Stimulated activated CD8-positive, alpha-beta memory T cell treated with anti-CD3 and anti-CD28 coated beads, Interleukin-15, amount 100 ng/mL, for 24 hours (primary cell): ENCODE measurements around the gene TMCC1.
"Not testable (repeated sequence)": the region's sequence is repeated elsewhere in the genome, so short reads cannot be mapped to it uniquely, and the experiment has no call there.

Experiments used
- DNase-seq: peaks from one replicate; pipeline ENCODE4 v3.0.0-alpha.2; 2020; ENCODE audit warnings: low read depth

The TMCC1 gene

GRCh38 chr3:129622933-129623332, 270.6 kb downstream of the TMCC1 start:
- DNase-seq, result no peak

DNA sequence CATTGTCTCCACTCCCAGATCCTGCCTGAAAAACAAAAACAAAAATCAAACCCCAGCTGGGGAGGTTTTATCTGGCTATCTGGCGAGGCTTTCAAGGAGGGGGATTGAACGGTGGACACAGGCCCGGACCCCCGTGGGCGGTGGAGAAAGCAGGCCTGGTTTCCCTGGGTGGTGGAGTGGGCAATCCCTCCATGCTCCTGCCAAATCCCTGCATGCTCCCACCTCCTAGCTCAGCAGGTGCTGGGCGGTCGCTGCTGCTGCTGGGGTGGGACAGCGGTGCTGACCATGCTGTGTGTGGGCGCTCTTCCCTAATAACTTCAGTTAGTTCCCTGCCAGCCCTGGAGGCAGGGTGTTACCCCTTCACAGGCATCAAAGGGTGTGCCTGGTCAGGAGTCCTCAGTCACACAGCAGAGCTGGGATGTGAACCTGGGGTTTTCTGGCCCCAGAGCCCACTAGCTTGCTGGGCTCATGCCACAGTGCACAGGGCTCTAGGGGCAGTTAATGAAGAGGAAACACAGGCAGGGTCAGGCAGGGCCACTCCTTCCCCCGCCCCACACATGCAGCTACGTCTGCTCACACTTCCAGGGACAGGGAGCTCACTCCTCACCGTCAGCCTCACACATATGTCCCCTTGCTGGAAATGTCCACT, 271.2 kb downstream of the TMCC1 start:
- DNase-seq, result no peak

DNA sequence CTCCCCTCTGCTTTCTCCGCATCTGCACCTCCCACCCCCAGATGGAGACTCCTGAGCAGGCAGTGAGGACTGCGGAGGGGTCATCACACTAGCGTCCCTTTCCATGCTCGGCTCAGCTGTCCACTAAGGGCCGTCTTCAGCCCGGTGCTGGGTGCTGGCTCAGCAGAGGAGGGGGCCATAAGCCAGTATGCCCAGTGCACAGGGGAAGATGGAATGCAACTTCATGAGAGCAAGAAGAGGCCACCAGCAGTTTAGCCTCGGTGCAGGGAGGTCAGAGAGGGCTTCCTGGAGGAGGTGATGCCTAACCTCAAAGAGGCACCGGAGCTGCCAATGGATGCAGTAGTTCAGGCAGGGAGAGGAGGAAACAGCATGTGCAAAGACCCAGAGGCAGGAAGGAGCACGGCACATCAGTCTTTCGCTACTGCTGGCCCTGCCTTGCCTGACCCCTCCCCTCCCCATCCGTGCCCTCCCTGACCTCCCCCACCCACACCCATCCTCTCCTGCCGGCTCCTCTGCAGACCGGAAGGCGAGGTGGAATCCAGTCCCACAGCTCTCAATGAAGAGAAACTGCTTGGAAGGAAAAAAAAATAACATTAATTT, 271.8 kb downstream of the TMCC1 start:
- DNase-seq, result no peak

DNA sequence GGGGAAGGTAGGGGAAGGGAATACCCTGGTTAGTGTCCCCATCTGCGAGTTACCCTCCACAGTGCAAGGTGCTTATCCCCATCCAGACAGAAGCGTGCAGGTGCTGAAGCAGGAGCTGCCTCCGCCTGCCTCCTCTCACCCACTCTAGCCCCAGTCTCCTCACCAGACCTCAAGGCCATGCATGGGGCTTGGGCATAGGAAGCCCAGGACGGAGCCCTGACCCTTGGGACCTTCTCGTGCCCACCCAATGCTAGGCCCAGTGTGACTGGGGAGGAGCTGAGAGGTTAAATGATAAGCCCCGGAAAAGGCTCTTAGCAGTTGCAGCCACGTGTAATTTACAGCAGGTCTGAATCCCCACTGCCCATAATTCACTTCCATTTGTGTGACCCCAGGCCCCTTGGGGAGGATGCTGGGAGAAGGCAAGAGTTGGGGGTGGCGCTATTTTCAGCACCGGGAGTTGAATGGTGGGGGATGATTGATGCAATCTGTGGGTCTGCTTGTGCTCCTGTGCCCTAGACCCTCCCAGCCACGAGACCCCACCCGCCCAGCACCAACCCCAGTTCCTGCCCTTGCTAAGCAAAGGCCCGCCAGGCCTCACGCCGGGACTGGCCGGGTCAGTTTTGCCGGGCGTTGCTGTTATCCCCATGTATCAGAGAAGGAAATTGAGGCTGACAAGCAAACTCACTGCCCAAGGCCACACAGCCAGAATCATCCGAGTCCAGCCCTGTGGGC, 272.5 kb downstream of the TMCC1 start:
- DNase-seq, result no peak

DNA sequence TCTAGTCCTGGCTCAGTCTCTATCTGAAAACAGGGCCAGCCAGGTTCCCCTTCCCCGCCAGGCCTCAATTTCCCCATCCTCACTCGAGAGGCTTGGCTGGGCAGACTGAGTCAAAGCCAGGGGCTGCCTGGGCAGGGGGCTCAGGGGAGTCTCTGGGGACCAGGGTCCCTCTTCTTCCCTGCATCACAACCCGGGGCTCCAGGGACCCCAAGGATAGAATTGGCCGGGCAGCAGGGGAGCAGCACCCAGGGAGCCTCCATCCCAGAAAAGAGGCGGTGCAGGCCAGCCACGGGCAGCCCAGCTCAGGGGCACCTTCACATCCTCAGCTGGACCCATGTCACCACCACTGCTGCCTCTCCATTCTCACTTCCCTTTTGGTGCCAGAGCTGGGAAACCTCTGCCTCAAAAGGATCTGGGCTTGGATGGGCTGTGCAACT, 273.8 kb downstream of the TMCC1 start:
- no peak for DNase-seq

DNA sequence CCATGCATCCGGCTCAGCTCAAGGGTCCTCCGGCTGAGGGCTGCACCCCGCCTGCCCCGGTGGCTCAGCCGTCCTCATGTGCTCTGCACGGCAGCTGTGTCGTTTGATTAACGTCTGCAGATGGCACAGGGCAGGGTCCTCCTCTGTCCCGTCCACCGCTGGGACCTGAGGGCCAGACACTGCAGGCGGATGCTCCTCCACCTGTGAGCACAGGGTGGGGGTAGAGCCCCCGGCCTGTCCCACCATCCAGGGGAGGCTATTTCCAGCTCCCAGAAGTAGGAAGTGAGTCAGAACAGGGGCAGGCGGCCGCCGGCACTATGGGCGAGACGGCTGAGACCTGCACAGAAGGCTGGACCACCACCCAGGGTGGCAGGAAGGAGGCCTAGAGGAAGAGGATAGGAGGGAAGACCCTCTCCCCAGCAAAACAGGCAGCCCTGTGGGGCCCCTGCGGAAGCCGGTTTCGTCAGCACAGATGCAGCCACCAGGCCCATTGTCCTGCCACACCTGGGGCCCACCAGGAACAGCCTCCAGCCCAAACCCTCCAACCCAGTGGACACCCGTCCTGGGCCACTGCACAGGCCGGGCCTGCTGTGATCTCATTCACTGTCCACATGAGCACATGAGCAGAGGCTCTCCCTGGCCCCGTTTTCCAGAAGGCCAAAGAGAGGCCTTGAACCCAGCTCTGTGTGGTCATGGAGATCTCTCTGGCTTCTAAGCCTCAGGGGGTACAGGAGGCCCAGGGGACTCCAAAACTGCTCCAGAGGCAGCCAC, 274.4 kb downstream of the TMCC1 start:
- no peak for DNase-seq

DNA sequence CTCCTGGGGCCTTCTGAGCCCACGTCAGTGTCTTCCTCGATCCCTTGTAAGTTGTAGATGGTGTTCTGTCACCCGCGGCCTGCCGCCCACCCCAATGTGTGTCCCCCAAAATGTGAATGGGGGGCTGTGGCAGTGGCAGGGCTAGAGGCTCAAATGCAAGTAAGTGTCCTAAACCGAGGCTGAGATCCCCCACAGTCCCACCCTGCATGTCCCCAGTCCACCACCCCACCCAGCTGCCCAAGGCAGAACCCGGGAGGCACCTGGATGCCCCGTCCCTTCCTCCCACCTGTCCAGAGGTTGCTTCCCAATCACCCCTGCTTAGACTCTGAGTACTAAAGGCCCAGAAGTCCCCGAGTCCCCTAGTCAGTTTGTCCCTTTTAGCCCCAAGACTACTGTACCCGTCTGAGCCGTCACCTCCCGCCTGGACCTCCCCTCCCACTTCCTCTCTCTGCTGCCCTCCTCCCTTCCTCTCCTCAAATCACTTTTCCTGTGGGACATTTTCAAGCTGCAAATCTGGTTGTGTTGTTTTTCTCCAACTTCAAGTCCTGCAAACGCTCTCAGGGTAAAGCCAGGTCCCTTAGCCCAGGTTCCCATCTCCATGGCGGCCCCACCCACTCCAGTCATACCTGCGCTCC, 275.2 kb downstream of the TMCC1 start:
- DNase-seq, result no peak

GRCh38 chr3:129617381-129618185, 275.9 kb downstream of the TMCC1 start:
- no peak for DNase-seq

- DNase-seq, result no peak
Observed at GRCh38 chr3:129616713-129617112, 276.8 kb downstream of the TMCC1 start.

DNA sequence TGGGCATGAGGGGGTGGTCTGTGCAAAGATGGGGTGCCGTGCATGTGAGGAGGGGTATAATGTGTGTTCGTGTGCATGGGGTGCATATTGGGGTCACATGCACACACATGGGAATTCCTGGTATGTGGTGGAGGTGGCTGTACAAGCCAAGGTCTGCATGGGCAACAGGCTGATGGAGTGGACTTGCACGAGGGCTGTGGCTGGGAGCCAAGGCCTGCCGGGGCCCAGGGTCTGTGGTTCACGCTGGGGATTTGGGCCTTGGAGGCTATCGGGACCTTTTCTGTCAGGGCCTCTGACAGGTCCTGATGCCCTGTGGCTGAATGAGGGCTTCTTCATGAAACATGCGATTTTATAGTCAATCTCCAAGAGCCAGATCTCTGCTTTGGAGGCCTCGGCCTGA, 277.2 kb downstream of the TMCC1 start:
- DNase-seq, result no peak

DNA sequence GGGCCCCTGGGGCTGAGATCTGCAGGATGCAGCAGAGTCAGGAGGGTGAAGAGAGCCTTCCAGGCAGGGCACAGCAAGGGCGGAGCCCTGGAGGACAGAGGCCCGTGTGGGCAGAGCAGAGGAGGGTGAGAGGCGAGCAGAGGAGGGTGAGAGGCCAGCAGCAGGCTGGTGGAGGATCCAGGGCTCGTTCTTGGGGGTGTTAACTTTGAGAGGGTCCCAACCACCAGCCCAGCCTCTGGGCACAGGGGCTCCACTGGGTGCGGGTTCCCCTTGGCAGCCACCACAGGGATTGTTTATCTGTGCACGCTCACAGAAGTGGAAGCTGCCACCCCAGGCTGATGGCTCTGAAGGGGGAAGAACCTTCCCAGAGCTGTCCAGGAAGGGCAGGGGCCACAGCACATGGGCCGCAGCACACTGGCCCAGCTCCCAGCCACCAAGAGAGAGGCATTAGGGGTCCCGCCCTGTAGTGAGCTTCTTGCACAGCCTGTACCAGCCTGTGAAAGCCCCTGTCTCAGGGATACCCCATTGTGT, 277.7 kb downstream of the TMCC1 start:
- no peak for DNase-seq

DNA sequence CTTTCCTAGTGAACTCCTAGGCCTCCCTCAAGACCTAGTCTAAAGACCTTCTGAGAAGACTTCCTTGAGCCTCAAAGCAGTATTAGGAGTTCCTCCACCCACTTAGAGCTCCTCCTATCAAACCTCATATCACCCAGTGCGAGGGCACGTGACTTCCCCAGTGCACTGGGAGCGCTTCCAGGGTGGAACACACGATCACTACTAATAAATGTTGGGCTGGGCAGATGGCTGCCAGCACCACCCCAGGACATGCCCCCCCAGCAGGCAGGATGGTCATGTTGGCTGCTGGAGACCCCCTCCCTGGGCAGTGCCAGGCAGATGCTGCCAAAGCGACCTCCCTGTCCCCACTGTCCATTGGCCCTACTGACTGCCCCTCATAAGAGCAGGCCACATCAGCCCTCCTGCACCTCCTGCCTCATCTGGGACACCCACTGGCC, 278.6 kb downstream of the TMCC1 start:
- no peak for DNase-seq

- DNase-seq, result no peak
Observed at GRCh38 chr3:129614435-129614834, 279.1 kb downstream of the TMCC1 start.

DNA sequence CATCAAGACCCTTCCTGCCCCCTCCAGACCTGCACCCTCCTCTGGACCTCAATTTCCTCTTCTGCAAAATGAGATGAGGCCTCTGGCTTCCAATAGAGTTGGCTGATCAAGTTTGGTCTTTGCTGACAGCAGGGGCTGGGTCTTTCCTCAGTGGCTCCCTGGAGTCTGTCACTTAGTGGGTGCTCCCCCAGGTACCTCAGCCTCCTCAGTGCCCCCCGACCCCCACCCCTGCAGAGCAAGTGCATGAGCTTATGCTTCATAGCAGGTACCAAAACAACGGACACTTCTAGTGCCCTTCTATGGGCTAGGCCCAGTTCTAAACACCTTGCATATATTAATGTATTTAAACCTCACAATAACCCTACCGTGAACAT, 280.2 kb downstream of the TMCC1 start:
- no peak for DNase-seq

GRCh38 chr3:129612534-129613366, 280.8 kb downstream of the TMCC1 start:
- DNase-seq, result no peak

DNA sequence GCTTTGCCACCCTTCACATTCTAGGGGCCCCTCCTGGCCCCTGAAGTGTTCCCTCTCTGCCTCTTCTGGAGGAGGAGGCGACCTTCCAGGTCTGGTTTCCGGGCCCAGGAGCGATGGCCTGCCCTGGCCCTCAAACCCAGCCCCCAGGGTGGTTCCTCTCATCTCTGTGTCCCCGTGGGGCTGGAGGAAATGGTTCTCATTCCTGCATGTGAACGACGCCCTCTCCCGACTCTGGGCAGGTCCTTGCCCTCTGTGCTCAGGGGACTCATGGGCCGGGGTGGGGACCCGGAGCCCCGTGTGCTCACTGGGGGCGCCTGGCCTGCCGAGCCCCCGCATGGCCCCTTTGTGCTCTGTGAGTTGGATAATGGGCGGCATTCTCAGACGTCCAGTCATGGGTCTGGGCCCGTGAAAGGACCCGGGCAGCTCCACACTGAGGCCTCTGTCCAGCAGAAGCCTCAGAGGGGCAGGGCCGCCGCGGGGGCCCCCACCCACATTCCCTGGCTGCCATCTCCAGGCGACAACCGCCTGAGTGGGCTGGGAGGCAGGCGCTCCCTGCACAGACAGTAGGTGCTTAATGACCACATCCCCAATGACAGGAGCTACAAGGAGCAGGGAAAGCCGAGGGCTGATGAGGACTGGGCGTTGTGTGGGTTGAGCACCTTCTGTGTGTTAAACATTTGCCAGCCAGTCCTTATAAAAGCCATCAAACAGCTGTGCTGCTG, 281.5 kb downstream of the TMCC1 start:
- DNase-seq, result no peak

DNA sequence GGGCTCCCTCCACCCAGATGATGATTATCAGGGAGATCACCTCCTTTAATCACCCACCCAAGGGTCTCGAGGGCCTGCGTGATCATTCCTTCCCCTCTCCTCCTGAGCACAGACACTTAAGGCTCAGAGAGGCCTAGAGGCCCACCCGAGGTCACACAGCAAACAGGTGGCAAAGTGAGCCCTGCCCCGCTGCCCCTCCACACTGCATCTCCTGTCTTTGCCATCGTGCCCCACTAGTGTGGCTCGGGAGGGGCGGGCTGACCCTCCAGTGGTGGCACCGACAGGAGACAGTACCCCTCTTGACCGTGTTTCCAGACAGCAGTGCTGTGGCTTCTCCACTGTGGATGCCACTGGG, 282.1 kb downstream of the TMCC1 start:
- no peak for DNase-seq

- not testable (repeated sequence) for DNase-seq
Observed at GRCh38 chr3:129610794-129611445, 282.6 kb downstream of the TMCC1 start.

GRCh38 chr3:129610276-129610675, 283.2 kb downstream of the TMCC1 start:
- no peak for DNase-seq
